PFSK-1 (cell line): ENCODE data around the gene HID1.

Experiments
- FOXP2 ChIP-seq: optimal IDR thresholded peaks from 2 replicates; pipeline ENCODE3; 2011; ENCODE audit warnings: borderline replicate concordance, control low read depth, inconsistent platforms; ENCODE audit not compliant: insufficient read depth; ENCODE audit errors: extremely low read length, extremely low read depth
- POLR2AphosphoS5 ChIP-seq: IDR thresholded peaks from 2 replicates; pipeline ENCODE4 v1.6.1; 2012; ENCODE audit warnings: low read depth, mild to moderate bottlenecking, control low read depth, low read length, moderate library complexity
- SIN3A ChIP-seq: IDR thresholded peaks from 2 replicates; pipeline ENCODE4 v1.6.1; 2012; ENCODE audit warnings: mild to moderate bottlenecking, low read length, moderate library complexity, borderline replicate concordance; ENCODE audit not compliant: insufficient read depth
- TAF1 ChIP-seq: IDR thresholded peaks from 2 replicates; pipeline ENCODE4 v1.6.1; 2012; ENCODE audit warnings: low read length, control low read depth, borderline replicate concordance; ENCODE audit not compliant: insufficient read depth
- TF ChIP-seq, protein P1 (sequence below), 2 experiments: IDR thresholded peaks; 2 replicates each; pipeline versions ENCODE4 v1.6.1 to v1.8.0; 2011 to 2012; ENCODE audit warnings: low read depth in 2 of 2, low read length in 2 of 2, control low read depth in 1 of 2, inconsistent platforms in 1 of 2, mild to moderate bottlenecking in 1 of 2, moderate library complexity in 1 of 2; ENCODE audit not compliant: insufficient read depth in 1 of 2

HID1 gene

DNA sequence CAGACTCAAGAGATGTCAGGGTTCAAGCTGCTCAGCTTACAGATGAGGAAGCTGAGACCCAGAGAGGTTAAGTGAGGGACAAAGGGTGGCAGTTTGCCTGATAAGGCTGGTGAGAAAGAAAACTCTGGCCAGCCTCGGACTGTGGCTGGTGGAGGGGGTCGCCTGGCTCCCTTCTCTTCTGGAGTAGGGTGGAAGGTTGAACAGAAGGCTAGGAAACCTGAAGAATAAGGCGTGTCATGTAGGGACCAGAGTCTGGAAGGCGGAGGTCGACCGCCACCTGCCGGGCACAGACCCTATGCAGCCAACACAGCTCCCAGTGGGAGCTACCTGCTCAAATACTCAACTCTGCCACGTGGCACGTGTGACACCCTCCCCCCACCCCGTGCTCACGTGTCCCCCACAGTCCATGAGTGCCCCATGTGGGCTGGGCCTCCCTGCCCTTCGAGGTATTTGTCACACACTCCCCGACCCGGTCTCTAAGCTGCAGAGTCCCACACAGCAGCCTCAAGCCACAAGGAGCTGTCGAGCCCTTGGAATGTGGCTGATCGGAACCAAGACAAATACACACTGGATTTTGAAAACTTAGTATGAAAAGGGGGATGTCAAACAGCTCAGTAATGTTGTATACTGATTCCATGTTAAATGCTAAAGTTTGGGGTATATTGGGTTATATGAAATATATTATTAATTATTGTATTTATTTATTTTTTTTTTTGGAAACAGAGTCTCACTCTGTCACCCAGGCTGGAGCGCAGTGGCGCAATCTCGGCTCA lies 11.8 kb downstream of the HID1 start:
- TF ChIP-seq, protein P1, sequence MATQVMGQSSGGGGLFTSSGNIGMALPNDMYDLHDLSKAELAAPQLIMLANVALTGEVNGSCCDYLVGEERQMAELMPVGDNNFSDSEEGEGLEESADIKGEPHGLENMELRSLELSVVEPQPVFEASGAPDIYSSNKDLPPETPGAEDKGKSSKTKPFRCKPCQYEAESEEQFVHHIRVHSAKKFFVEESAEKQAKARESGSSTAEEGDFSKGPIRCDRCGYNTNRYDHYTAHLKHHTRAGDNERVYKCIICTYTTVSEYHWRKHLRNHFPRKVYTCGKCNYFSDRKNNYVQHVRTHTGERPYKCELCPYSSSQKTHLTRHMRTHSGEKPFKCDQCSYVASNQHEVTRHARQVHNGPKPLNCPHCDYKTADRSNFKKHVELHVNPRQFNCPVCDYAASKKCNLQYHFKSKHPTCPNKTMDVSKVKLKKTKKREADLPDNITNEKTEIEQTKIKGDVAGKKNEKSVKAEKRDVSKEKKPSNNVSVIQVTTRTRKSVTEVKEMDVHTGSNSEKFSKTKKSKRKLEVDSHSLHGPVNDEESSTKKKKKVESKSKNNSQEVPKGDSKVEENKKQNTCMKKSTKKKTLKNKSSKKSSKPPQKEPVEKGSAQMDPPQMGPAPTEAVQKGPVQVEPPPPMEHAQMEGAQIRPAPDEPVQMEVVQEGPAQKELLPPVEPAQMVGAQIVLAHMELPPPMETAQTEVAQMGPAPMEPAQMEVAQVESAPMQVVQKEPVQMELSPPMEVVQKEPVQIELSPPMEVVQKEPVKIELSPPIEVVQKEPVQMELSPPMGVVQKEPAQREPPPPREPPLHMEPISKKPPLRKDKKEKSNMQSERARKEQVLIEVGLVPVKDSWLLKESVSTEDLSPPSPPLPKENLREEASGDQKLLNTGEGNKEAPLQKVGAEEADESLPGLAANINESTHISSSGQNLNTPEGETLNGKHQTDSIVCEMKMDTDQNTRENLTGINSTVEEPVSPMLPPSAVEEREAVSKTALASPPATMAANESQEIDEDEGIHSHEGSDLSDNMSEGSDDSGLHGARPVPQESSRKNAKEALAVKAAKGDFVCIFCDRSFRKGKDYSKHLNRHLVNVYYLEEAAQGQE (IDR thresholded peaks at IDR 0.05; ENCODE audit: insufficient read depth in 1 of 2, low read depth in 2 of 2, low read length in 2 of 2) = no peak
- TF ChIP-seq TAF1 (no peak), FOXP2 (no peak), POLR2AphosphoS5 (no peak), SIN3A (no peak)

DNA sequence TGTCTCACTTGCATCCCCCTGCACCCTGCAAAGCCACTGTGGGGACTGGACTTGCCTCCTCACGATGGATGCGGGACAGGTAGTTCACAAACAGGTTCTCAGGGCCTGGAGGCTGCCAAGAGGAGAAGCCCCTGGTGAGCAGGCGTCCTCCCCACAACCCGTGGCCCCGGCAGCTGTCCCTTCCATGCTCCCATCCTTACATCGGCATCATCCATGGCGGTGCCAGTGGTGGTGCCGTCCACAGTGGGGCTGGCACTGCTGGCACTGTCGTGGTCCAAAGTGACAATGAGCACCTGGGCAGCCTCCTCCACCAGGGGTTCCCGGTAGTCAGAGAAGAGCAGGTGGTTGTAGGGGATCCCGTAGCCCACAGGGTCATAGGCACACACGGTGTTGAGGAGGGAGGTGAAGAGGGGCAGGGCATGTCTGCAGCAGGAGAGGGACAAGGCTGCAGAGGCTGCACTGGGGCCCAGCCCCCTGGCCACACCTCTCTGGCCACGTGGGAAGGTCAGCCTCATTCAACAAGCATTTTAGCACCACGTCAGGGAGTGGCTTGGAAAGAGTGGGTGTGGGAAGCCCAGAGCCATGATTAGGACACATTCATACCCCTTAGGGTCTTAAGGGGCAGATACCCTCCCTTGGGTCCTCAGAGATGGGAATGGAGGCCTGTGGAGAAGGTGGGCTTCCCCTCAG lies 12.6 kb downstream of the HID1 start:
- TF ChIP-seq TAF1 = no peak
- TF ChIP-seq POLR2AphosphoS5 = no peak
- TF ChIP-seq, protein P1 (IDR thresholded peaks at IDR 0.05; ENCODE audit: insufficient read depth in 1 of 2, low read depth in 2 of 2, low read length in 2 of 2) = no peak
- TF ChIP-seq FOXP2 = no peak
- no peak for TF ChIP-seq SIN3A

DNA sequence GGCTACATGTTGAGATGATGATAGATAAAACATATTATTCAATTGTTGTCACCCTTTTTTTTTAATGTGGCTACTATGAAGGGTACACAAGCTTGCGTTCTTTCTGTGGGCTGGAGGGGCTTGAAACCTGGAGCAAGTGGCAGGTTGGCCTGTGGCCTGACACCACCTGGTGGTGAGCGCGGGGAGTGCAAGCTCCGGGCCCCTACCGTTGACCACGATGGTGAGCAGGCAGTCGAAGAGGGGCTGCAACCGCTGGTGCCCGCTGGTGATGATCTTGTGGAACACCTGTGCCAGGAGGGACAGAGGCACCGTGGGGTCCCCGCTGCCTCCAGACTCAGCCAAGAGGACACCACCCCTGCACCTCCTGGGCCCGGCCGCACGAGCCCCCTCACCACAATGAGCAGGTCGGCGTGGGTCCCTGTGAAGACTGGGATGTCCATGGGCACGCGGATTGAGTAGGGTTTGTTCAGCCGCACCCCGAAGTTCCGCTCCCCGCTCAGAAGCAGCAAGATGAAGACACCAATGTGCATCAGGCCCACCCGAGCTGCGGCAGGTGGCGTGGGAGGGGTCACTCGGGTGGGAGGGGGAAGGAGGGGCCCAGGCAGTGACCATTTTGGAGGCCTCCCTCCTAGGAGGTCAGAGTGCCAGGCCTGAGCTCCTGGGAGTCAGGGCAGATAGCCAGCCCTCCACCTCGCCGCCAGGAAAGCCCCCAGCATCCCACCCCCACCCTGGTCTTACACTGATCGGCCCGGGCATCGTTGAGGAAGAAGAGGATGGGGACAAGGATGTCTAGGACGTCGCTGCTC lies 14.4 kb downstream of the HID1 start:
- TF ChIP-seq TAF1 (no peak), FOXP2 (peak; percentile 26)

- TF ChIP-seq, protein P1 (IDR thresholded peaks at IDR 0.05; ENCODE audit: insufficient read depth in 1 of 2, low read depth in 2 of 2, low read length in 2 of 2) = no peak
- TF ChIP-seq POLR2AphosphoS5 = no peak
- no peak for TF ChIP-seq SIN3A
- no peak for TF ChIP-seq FOXP2
- TF ChIP-seq TAF1 = no peak
Observed at GRCh38 chr17:74956093-74956492, 16.5 kb downstream of the HID1 start.

DNA sequence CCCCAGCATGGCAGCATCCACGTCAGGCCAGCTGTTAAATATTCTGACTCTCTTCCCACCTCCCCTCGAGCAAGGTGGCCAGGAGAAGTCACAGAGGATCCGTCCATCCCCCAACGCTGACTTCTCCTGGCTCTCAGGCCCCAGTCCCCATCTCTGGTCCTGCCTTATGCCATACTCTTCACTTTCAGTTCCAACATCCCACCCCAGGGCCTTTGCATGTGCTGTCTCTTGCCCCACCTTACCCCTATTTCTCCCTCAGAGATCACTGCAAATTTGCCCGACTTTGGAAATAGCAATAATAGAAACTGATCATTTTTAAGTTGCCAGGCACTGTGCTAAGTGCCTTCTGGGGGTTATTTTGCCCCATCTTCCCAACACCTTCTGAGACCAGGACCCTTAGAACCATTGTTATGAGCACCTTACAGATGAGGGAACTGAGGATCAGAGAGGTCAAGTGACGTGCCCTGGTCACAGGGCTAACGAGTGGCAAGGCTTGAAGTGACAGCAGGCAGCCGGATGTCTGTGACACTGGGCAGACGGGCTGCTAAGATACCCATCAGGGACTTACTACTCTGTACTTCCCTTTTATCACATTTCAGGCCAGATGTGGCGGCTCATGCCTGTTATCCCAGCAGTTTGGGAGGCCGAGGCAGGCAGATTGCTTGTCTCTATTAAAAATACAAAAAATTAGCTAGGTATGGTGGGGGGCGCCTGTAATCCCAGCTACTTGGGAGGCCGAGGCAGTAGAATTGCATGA lies 17.7 kb downstream of the HID1 start:
- TF ChIP-seq POLR2AphosphoS5 (no peak), FOXP2 (no peak), SIN3A (no peak), TAF1 (no peak)
- TF ChIP-seq, protein P1 (IDR thresholded peaks at IDR 0.05; ENCODE audit: insufficient read depth in 1 of 2, low read depth in 2 of 2, low read length in 2 of 2) = no peak
